ENCODE results near the gene RGS16.

Gene RGS16

GRCh38 chr1:182607566-182607965 is 3.4 kb upstream of the RGS16 start:
- DNase-seq, result no peak

GRCh38 chr1:182603646-182604174 is 479 bp downstream of the RGS16 start:
- no peak for DNase-seq

GRCh38 chr1:182602935-182603645 is 1.1 kb downstream of the RGS16 start:
- DNase-seq, result peak in 1 of 2 experiments; percentile 30

- DNase-seq, result peak in 1 of 2 experiments; percentile 33
Measured at GRCh38 chr1:182601913-182602312, 2.3 kb downstream of the RGS16 start.

GRCh38 chr1:182601416-182601786 is 2.8 kb downstream of the RGS16 start:
- peak; percentile 36 to 77 for DNase-seq

GRCh38 chr1:182600745-182601415 is 3.3 kb downstream of the RGS16 start:
- no peak for DNase-seq

GRCh38 chr1:182600036-182600713 is 4.0 kb downstream of the RGS16 start:
- no peak for DNase-seq

- DNase-seq, result peak in 1 of 2 experiments; percentile 47
Measured at GRCh38 chr1:182599339-182599738, 4.8 kb downstream of the RGS16 start.

GRCh38 chr1:182598296-182598695 is 5.9 kb downstream of the RGS16 start:
- DNase-seq, result no peak

GRCh38 chr1:182596934-182597333 is 7.3 kb downstream of the RGS16 start:
- DNase-seq, result no peak

GRCh38 chr1:182595641-182596240 is 8.4 kb downstream of the RGS16 start:
- peak in 1 of 2 experiments; percentile 69 for DNase-seq

GRCh38 chr1:182589931-182590330 is 14.3 kb downstream of the RGS16 start:
- no peak for DNase-seq

- DNase-seq, result no peak
Measured at GRCh38 chr1:182589520-182589919, 14.7 kb downstream of the RGS16 start.

GRCh38 chr1:182588500-182589396 is 15.4 kb downstream of the RGS16 start, which contains the start of gene RNASEL:
TSS of gene RNASEL (minus strand) at chr1:182589256. CDS start at chr1:182586806, 2,450 bp downstream.
- peak in 1 of 2 experiments; percentile 48 for DNase-seq

GRCh38 chr1:182587666-182588499 is 16.3 kb downstream of the RGS16 start:
- no peak for DNase-seq

- no peak for DNase-seq
Measured at GRCh38 chr1:182587093-182587492, 17.1 kb downstream of the RGS16 start.

GRCh38 chr1:182586380-182586779 is 17.8 kb downstream of the RGS16 start:
- DNase-seq, result no peak

GRCh38 chr1:182584746-182585145 is 19.4 kb downstream of the RGS16 start:
- DNase-seq, result no peak

GRCh38 chr1:182580736-182581135 is 23.5 kb downstream of the RGS16 start:
- DNase-seq, result peak; percentile 81 to 89

GRCh38 chr1:182575540-182576149 is 28.5 kb downstream of the RGS16 start:
- no peak for DNase-seq

- DNase-seq, result no peak
Measured at GRCh38 chr1:182574156-182574555, 30.0 kb downstream of the RGS16 start.
